H1 (cell line): Measurements from ENCODE around the gene MACROD2. TPM values are rescaled to one million over a fixed set of nuclear protein-coding genes. Genes with fewer than 3 reads are reported as not detected.

Experiments
- ATF3 ChIP-seq: IDR thresholded peaks from 2 replicates; pipeline ENCODE4 v1.6.1; 2011; ENCODE audit warnings: low read depth, mild to moderate bottlenecking, low read length; ENCODE audit not compliant: insufficient read depth
- BACH1 ChIP-seq: IDR thresholded peaks from 2 replicates; pipeline ENCODE4 v1.6.1; 2012; ENCODE audit warnings: low read length, improper control_type of control experiment
- TAF1 ChIP-seq: IDR thresholded peaks from 2 replicates; pipeline ENCODE4 v1.6.1; 2011; ENCODE audit warnings: mild to moderate bottlenecking, low read depth, low read length
- polyA plus RNA-seq, 7 experiments: library from polyadenylated mRNA; depleted of rRNA in 3 of 7; stranded (reverse) in 5 of 7; unstranded in 2 of 7; fragments of >200 nt in 5 of 7; fragments of 200-250 nt in 2 of 7; gene quantifications; 1 replicate in 5 of 7; 2 replicates in 1 of 7; 4 replicates in 1 of 7; pipeline versions ENCODE4 v1.2.1 to v1.2.3, GENCODE V29; 2011 to 2013; ENCODE audit warnings: missing spikeins in 2 of 7, mixed read lengths in 2 of 7
- total RNA-seq: library from RNA; stranded (reverse); fragmentation: NEBNext Ultra II Directional; extraction: Animal tissue kit (Norgen Biotek cat#: 25700); gene quantifications from 2 replicates; pipeline ENCODE4 v1.2.1, GENCODE V29; 2021

Gene MACROD2
- total and polyA plus RNA-seq, 2 of the 8 experiments (the other 6 are each of a cell fraction or from before 2014, with no cell fraction given), result 0.70 to 3.9 TPM

- TF ChIP-seq BACH1 (no peak), TAF1 (no peak), ATF3 (no peak)
Measured at GRCh38 chr20:14966203-14966602, 970.9 kb downstream of the MACROD2 start (continued).
